Activated T-helper 17 cell treated with anti-CD3 and anti-CD28 coated beads, Interleukin-2, amount 50 U/mL, for 72 hours (primary cell): ENCODE data around the gene NOP10. TPM values are rescaled to one million over a fixed set of nuclear protein-coding genes. Genes with fewer than 3 reads are reported as not detected.
A peak's percentile ranks its signal among the peaks of the same experiment; 100 is the strongest.

Experiments used
- ATAC-seq: fragments of 150-1000 bp; cut with Tn5 transposase; replicated peaks from 2 replicates; pipeline ENCODE4 v1.10.0; 2021; ENCODE audit warnings: mild to moderate bottlenecking, moderate library complexity
- H3K27ac Mint-ChIP-seq: one replicate; pipeline ENCODE4 v1.8.0; 2022; ENCODE audit warnings: mixed read lengths
- H3K27me3 Mint-ChIP-seq: one replicate; pipeline ENCODE4 v1.8.0; 2022; ENCODE audit warnings: mixed read lengths
- H3K36me3 Mint-ChIP-seq: one replicate; pipeline ENCODE4 v1.8.0; 2022; ENCODE audit warnings: low read depth, mild to moderate bottlenecking, mixed read lengths
- H3K4me1 Mint-ChIP-seq: one replicate; pipeline ENCODE4 v1.8.0; 2022; ENCODE audit warnings: mixed read lengths
- H3K4me3 Mint-ChIP-seq: one replicate; pipeline ENCODE4 v1.8.0; 2022; ENCODE audit warnings: mild to moderate bottlenecking, mixed read lengths
- H3K9me3 Mint-ChIP-seq: one replicate; pipeline ENCODE4 v1.8.0; 2022; ENCODE audit warnings: mixed read lengths
- total RNA-seq, 2 donors: library from RNA; stranded (reverse); gene quantifications; one replicate each; pipeline ENCODE4 v1.2.3, GENCODE V29; 2022

NOP10 gene
- total RNA-seq, 2 donors from 2014 or later, result 150 to 210 TPM

DNA sequence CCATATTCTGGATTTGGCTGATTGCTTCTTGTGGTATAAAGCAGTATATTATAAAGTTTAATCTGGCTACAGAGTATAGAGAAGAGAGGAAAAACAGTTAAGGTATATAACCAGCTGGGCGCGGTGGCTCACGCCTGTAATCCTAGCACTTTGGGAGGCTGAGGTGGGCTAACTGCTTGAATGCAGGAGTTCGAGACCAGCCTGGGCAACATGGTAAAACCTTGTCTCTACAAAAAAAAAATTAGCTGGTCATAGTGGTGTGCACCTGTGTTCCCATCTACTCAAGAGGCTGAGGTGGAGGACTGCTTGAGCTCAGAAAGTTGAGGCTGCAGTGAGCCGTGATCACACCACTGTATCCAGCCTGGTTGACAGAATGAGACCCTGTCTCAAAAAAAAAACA, 12.7 kb downstream of the NOP10 start:
- peak overlapping the region; percentile 22 for H3K4me3 Mint-ChIP-seq
- no peak for ATAC-seq
- no peak overlapping the region for H3K27ac Mint-ChIP-seq
- H3K27me3 Mint-ChIP-seq, result no peaks in the 10 kb centered on the region
- H3K4me1 Mint-ChIP-seq, result peaks cover 11% of the 10 kb centered on the region
- H3K36me3 Mint-ChIP-seq, result peaks cover 6% of the 10 kb centered on the region
- no peaks in the 10 kb centered on the region for H3K9me3 Mint-ChIP-seq

DNA sequence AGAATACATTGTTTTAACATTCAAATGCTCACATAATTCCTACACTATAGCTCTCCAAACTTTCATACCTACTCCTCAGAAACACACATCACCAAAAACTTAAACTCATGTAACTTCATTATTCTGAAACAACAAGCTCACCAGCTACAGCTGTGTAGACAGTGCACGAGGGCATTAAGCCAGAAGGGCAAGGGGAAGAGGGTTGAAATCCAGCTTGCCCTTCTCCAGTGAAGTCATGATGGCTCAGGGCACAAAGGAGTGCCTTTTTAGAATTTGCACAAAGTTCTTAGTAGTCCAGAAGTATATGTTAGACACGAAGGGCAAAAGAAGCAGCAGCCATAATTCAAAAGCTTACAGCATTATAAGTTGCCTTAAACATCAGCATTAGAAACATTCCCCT, 13.9 kb downstream of the NOP10 start:
- H3K27me3 Mint-ChIP-seq, result no peaks in the 10 kb centered on the region

DNA sequence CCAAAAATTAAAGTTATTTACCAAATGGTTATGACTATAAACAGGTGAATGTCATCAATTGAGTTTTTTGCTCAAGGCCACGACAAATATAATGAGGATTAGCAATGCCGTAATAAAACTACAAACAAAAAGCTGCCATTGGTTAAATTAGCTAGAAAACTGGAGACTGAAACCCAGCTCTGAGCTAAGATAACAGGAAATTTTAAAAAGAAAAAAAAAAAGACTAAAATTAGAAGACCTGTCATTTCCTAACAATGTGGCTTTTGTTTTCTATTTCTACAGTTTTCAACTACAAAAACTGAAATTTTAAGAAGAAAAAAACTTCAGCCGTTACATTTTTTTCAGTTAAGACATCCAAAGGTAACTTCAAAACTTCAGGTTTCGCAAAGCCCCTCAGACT, 15.0 kb downstream of the NOP10 start:
- ATAC-seq, result peak; percentile 50
- H3K4me1 Mint-ChIP-seq, result peaks cover 10% of the 10 kb centered on the region
- no peaks in the 10 kb centered on the region for H3K36me3 Mint-ChIP-seq
- no peaks in the 10 kb centered on the region for H3K27me3 Mint-ChIP-seq
- no peak overlapping the region for H3K27ac Mint-ChIP-seq
- peak overlapping the region; percentile 50 for H3K4me3 Mint-ChIP-seq
- no peaks in the 10 kb centered on the region for H3K9me3 Mint-ChIP-seq

More for the DNA sequence above, 13.9 kb downstream of the NOP10 start:
- peak overlapping the region; percentile 50 for H3K4me3 Mint-ChIP-seq
- no peaks in the 10 kb centered on the region for H3K9me3 Mint-ChIP-seq
- no peak overlapping the region for H3K27ac Mint-ChIP-seq
- peaks cover 3% of the 10 kb centered on the region for H3K36me3 Mint-ChIP-seq
- peaks cover 10% of the 10 kb centered on the region for H3K4me1 Mint-ChIP-seq
- no peak for ATAC-seq

DNA sequence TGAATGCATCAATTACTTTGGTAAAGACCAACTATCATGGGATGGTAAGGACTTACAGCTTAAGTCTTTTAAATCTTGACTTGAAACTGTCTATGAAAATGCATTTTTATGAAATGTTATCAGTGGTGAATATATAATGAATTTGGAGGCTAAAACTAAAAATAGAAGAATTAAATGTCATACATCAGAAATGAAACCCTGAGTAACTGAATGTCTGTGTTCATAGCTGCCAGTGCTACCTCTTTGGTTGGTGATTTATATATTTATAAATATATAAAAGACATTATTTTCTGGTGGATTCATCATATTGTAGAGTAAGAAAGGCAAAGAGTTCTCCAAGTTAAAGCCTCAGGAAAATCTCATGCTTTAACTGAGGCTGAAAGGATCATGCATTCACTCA, 17.6 kb downstream of the NOP10 start:
- no peaks in the 10 kb centered on the region for H3K36me3 Mint-ChIP-seq
- no peaks in the 10 kb centered on the region for H3K9me3 Mint-ChIP-seq
- H3K4me3 Mint-ChIP-seq, result no peak overlapping the region
- H3K27me3 Mint-ChIP-seq, result no peaks in the 10 kb centered on the region
- no peak for ATAC-seq
- no peak overlapping the region for H3K27ac Mint-ChIP-seq
- H3K4me1 Mint-ChIP-seq, result peaks cover 8% of the 10 kb centered on the region

DNA sequence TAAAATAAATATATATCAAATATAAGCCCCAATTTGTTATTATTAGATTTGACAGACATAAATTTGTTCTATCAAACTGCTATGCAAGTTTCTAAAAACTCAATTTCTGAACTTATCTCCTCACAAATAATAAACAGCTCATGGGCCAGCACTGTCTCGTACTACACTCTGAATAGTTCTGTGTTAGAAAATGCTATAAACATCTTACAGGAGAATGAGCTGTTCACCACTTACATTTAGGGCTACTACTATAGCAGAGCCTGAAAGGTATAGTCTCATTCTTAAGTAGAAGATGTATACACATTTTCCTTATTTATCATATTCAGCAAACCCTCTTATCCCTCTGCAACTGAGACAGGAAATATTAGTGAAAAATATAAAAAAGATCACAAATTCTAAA, 18.0 kb downstream of the NOP10 start:
- H3K27me3 Mint-ChIP-seq, result no peaks in the 10 kb centered on the region
- no peak overlapping the region for H3K27ac Mint-ChIP-seq
- no peak overlapping the region for H3K4me3 Mint-ChIP-seq
- ATAC-seq, result no peak
- no peaks in the 10 kb centered on the region for H3K9me3 Mint-ChIP-seq
- H3K4me1 Mint-ChIP-seq, result peaks cover 8% of the 10 kb centered on the region
- no peaks in the 10 kb centered on the region for H3K36me3 Mint-ChIP-seq

DNA sequence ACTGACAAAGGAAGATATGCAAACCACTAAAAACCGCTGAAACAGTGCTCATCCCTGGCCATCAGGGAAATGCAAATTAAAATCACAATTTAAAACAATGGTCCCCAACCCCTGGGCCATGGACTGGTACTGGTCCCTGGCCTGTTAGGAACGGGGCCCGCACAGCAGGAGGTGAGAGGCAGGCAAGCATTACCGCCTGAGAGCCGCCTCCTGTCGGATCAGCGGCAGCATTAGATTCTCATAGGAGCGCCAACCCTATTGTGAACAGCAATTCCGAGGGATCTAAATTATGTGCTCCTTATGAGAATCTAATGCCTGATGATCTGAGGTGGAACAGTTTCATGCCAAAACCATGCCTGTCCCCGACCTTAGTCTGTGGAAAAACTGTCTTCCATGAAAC, 19.7 kb downstream of the NOP10 start:
- Mint-ChIP-seq H3K27me3 (no peaks in the 10 kb centered on the region), H3K27ac (no peak overlapping the region), H3K9me3 (no peaks in the 10 kb centered on the region), H3K36me3 (no peaks in the 10 kb centered on the region), H3K4me1 (peaks cover 9% of the 10 kb centered on the region), H3K4me3 (no peak overlapping the region)
- ATAC-seq, result no peak

DNA sequence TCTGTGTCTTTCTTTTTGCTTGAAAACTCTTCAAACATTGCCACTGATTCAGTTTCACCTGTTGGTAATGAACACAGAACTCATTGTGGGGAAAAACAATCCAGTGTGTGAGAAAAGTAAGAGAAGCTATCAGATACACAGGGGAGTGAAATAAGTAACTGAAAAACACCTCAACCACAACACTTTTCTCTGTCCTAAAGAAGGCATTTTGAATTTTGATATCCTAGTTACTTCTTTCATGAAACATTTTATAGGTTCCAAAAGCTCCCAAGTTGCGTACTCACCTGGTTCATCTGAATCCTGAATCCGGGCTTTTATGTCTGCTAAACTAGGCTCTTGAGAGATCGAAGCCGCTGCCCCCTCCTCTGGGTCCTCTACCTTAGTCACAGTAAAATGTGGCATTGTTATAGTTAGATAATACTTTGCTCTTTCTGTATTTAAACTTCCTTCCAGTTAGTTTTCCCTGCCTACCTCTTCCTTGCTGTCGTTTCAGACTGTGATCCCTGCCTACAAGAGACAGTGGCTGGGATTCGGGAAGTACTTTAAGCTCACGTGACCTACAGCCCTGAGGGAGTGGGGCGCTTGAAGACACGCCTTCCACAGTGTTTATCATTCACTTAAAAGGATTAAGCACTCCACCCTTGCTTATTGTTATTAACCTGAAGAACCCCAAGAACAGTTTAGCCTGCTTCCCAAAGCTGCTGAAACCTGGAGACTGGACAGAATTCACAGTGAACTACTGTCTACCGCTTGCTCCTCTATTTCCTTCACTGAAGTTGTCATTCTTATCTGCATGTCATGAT, 24.5 kb downstream of the NOP10 start:
- H3K9me3 Mint-ChIP-seq, result no peaks in the 10 kb centered on the region

DNA sequence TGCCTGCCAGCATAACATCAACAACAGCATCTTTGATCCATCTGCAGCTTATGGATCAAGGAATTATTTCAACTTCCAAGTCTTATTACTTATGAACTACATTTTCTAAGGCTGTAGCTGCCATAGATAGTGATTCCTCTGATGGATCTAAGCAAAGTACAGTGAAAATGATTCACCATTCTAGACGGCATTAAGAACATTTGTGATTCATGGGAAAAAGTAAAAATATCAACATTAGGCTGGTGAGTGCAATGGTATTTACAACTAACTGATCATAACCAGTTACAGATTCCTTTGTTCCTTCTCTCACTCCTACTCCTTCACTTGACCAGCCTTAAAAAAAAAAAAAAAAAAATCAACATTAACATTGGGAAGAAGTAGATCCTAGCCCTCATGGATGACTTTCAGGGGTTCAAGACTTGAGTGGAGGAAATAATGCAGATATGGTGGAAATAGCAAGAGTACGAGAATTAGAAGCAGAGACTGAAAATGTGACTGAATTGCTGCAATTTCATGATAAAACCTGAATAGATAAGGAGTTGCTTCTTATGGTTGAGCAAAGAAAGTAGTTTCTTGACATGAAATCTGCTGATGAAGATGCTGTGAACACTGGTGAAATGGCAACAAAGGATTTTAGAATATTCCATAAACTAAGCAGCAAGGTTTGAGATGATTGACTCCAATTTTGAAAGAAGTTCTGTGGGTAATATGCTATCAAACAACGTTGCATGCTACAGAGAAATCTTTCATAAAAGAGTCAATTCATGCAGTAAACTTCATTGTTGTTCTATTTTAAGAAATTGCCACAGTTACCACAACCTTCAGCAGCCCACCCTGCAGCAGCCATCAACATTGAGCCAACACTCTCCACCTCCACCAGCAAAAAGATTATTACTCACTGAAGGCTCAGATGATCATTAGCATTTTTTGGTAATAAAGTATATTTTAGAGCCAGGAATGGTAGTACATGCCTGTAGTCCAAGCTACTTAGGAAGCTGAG, 28.1 kb downstream of the NOP10 start:
- Mint-ChIP-seq H3K36me3 (peaks cover 26% of the 10 kb centered on the region), H3K27me3 (no peaks in the 10 kb centered on the region), H3K4me1 (peaks cover 10% of the 10 kb centered on the region), H3K4me3 (no peak overlapping the region), H3K9me3 (no peaks in the 10 kb centered on the region), H3K27ac (no peak overlapping the region)
- ATAC-seq, result no peak

More for the DNA sequence above, 24.5 kb downstream of the NOP10 start:
- Mint-ChIP-seq H3K36me3 (peaks cover 13% of the 10 kb centered on the region), H3K27ac (peak overlapping the region; percentile 80), H3K27me3 (no peaks in the 10 kb centered on the region), H3K4me3 (peak overlapping the region; percentile 84), H3K4me1 (peaks cover 15% of the 10 kb centered on the region)
- peak; percentile 88 for ATAC-seq

DNA sequence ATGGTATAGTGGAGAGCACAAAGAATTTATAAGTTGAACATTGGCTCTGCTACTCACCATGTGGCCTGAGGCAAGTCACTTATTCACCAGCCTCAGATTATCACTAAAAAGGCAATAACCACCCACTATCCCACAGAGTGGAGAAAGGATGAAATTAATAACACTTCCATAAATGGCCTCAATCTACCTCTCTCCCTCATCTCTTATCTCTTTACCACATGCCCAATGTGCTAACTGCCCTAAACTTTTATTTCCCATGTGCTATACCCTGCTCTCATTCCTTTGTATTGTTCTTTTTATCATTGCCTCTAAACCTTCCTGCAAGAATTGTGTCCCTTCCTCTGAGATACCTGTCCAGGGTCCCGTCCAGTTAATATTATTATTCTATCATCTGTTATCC, 31.4 kb downstream of the NOP10 start:
- no peak overlapping the region for H3K4me3 Mint-ChIP-seq
- ATAC-seq, result no peak
- H3K27ac Mint-ChIP-seq, result no peak overlapping the region
- peaks cover 34% of the 10 kb centered on the region for H3K36me3 Mint-ChIP-seq
- no peaks in the 10 kb centered on the region for H3K9me3 Mint-ChIP-seq
- H3K4me1 Mint-ChIP-seq, result peaks cover 6% of the 10 kb centered on the region
- H3K27me3 Mint-ChIP-seq, result no peaks in the 10 kb centered on the region

DNA sequence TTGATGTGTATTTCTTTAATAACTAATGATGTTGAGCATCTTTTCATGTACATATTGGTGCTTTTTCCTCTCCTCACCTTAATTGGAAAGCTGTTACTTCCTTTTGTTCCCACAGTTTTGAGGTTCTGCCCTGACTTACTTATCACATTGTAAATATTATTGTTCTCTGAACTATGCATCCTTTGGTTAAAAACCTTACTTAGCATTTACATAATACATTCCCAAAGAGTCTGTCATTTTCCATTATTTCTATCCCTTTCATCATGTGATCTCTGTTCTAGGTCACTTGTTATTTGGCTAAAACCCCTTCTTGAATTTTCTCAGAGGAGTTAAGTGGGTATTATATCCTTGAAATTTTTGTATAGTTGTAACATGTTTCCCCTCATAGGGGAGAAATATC, 38.3 kb downstream of the NOP10 start:
- H3K4me1 Mint-ChIP-seq, result peaks cover 10% of the 10 kb centered on the region

DNA sequence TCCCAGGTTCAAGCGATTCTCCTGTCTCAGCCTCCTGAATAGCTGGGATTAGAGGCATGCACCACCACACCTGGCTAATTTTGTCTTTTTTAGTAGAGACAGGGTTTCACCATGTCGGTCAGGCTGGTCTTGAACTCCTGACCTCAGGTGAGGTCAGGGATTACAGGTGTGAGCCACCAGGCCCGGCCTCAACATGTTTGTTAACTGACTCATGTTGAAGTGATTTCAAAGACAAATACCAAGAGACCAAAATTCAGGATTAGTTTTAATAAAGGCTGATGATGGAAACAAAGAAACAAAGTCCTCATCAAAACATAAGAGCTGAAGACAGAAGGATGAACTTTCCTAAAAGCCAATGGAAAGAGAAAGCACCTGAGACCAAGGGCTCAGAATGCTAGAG, 41.9 kb downstream of the NOP10 start:
- Mint-ChIP-seq H3K4me1 (peaks cover 25% of the 10 kb centered on the region), H3K36me3 (peaks cover 15% of the 10 kb centered on the region), H3K9me3 (no peaks in the 10 kb centered on the region), H3K27ac (no peak overlapping the region), H3K4me3 (no peak overlapping the region), H3K27me3 (no peaks in the 10 kb centered on the region)
- ATAC-seq, result no peak

More for the DNA sequence above, 38.3 kb downstream of the NOP10 start:
- Mint-ChIP-seq H3K36me3 (peaks cover 24% of the 10 kb centered on the region), H3K27me3 (no peaks in the 10 kb centered on the region), H3K9me3 (no peaks in the 10 kb centered on the region), H3K4me3 (no peak overlapping the region), H3K27ac (no peak overlapping the region)
- ATAC-seq, result no peak

DNA sequence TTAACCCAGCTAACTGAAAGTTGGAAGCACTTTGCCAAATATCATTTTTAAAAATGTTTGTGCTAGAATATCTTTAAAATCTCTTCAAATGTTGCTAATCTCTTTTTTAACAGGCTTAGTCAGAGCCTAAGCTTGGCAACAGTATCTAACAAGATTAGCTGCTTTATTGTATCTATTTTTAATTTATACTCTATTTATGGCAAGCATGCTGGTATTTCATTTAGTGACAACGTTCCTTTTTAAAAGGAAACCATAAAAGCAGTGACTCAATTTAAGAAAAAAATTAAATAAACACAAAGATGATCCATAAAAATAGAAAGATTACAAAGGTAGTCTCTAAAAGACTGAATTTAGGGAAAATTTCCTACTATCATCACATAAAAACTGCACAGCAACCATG, 45.9 kb downstream of the NOP10 start:
- peaks cover 19% of the 10 kb centered on the region for H3K4me1 Mint-ChIP-seq
- no peak overlapping the region for H3K27ac Mint-ChIP-seq

DNA sequence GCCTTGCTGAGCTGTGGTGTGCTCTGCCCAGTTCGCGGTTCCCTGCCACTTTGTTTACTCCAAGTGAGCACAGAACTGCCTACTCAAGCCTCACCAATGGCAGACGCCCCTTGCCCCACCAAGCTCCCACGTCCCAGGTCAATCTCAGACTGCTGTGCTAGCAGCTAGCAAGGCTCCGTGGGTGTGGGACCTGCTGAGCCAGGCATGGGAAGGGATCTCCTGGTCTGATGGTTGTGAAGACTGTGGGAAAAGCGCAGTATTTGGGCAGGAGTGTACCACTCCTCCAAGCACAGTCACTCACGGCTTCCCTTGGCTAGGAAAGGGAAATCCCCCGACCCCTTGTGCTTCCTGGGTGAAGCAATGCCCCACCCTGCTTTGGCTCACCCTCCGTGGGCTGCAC, 50.3 kb downstream of the NOP10 start:
- Mint-ChIP-seq H3K27me3 (no peaks in the 10 kb centered on the region), H3K4me1 (peaks cover 8% of the 10 kb centered on the region), H3K27ac (no peak overlapping the region), H3K4me3 (no peak overlapping the region), H3K9me3 (peaks cover 6% of the 10 kb centered on the region), H3K36me3 (peaks cover 10% of the 10 kb centered on the region)
- no peak for ATAC-seq

More for the DNA sequence above, 45.9 kb downstream of the NOP10 start:
- ATAC-seq, result no peak
- Mint-ChIP-seq H3K27me3 (no peaks in the 10 kb centered on the region), H3K9me3 (no peaks in the 10 kb centered on the region), H3K36me3 (peaks cover 5% of the 10 kb centered on the region), H3K4me3 (no peak overlapping the region)
